ENCODE measurements around the gene DBX2.

DBX2 gene

GRCh38 chr12:45034861-45035265, 16.0 kb downstream of the DBX2 start:
- no peaks in the 10 kb centered on the region for H3K4me1 ChIP-seq
- H3K9me3 ChIP-seq, result no peaks in the 10 kb centered on the region
- H3K36me3 ChIP-seq, result no peaks in the 10 kb centered on the region
- no peaks in the 10 kb centered on the region for H3K27me3 ChIP-seq
- no peak overlapping the region for H3K4me3 ChIP-seq
- intact Hi-C loops (cut with DNase I; ENCODE audit: low total_unique reads), result no loop called here
- TF ChIP-seq CTCF (IDR thresholded peaks at IDR 0.05), result no peak
- H3K27ac ChIP-seq, result no peak overlapping the region
- DNase-seq, result no peak

GRCh38 chr12:45017916-45018315, 33.0 kb downstream of the DBX2 start:
- Histone ChIP-seq H3K4me3 (no peak overlapping the region), H3K36me3 (no peaks in the 10 kb centered on the region), H3K9me3 (peaks cover 0 to 10% (median 0%) of the 10 kb centered on the region in 3 donors), H3K4me1 (no peaks in the 10 kb centered on the region), H3K27ac (no peak overlapping the region), H3K27me3 (no peaks in the 10 kb centered on the region)
- DNase-seq, result no peak
- no peak for TF ChIP-seq CTCF (IDR thresholded peaks at IDR 0.05)
- intact Hi-C loops (cut with DNase I; ENCODE audit: low total_unique reads), result no loop called here

GRCh38 chr12:45014396-45014795, 36.5 kb downstream of the DBX2 start:
- Histone ChIP-seq H3K4me1 (no peaks in the 10 kb centered on the region), H3K4me3 (no peak overlapping the region), H3K9me3 (no peaks in the 10 kb centered on the region), H3K36me3 (no peaks in the 10 kb centered on the region), H3K27ac (no peak overlapping the region), H3K27me3 (no peaks in the 10 kb centered on the region)
- no peak for DNase-seq
- no peak for TF ChIP-seq CTCF (IDR thresholded peaks at IDR 0.05)
- intact Hi-C loops (cut with DNase I; ENCODE audit: low total_unique reads), result no loop called here

DNA sequence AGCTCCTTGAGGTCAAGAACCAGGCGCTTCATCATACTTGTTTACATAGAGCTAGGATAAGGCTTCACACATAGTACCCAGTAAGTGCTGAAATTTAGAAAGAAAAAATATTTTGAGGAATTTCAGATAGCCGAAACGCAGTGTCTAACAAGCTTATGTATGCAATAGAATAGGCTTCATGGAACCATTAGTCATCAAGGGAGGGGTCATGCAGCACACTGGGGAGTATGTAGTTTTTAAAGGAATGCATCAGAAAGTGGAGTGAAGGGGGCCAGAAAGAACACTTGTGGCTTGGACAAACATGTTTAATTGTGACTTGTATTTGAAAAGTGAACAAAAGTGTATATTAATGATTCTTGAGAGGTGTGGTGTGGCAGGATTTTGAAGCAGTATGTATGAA, 38.1 kb downstream of the DBX2 start:
- Histone ChIP-seq H3K27ac (no peak overlapping the region), H3K36me3 (no peaks in the 10 kb centered on the region), H3K4me1 (no peaks in the 10 kb centered on the region), H3K9me3 (no peaks in the 10 kb centered on the region), H3K4me3 (no peak overlapping the region), H3K27me3 (no peaks in the 10 kb centered on the region)
- intact Hi-C loops (cut with DNase I; ENCODE audit: low total_unique reads), result no loop called here
- no peak for DNase-seq
- no peak for TF ChIP-seq CTCF (IDR thresholded peaks at IDR 0.05)

- H3K27me3 ChIP-seq, result no peaks in the 10 kb centered on the region
- intact Hi-C loops (cut with DNase I; ENCODE audit: low total_unique reads), result no loop called here
- H3K9me3 ChIP-seq, result no peaks in the 10 kb centered on the region
- H3K4me3 ChIP-seq, result no peak overlapping the region
- DNase-seq, result no peak
- no peak overlapping the region for H3K27ac ChIP-seq
- TF ChIP-seq CTCF (IDR thresholded peaks at IDR 0.05), result no peak
- H3K4me1 ChIP-seq, result no peaks in the 10 kb centered on the region
- no peaks in the 10 kb centered on the region for H3K36me3 ChIP-seq
Measured at GRCh38 chr12:45010059-45010458, 40.8 kb downstream of the DBX2 start.

DNA sequence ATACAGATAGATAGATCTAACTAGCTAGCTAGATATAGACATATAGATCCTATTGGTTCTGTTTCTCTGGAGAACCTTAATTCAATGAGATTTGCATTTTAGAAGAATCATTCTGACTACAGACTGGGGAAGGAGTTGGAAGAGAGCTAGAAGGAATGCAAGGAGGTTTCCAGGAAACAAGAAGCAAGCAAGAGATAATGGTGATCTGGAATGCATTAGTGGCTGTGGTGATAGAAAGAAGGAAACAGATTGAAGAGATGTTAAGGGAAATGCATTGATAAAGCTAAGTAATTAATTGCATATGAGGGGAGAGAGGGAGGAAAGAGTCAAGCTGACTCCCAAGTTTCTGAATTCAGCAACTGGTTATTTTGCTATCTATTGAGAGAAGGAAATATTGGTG, 42.7 kb downstream of the DBX2 start:
- intact Hi-C loops (cut with DNase I; ENCODE audit: low total_unique reads), result no loop called here
- Histone ChIP-seq H3K27me3 (no peaks in the 10 kb centered on the region), H3K4me3 (no peak overlapping the region), H3K27ac (no peak overlapping the region), H3K36me3 (no peaks in the 10 kb centered on the region), H3K4me1 (no peaks in the 10 kb centered on the region), H3K9me3 (no peaks in the 10 kb centered on the region)
- no peak for DNase-seq
- TF ChIP-seq CTCF (IDR thresholded peaks at IDR 0.05), result no peak
